H1 (cell line): Measurements from ENCODE around the gene SMU1. TPM values are rescaled to one million over a fixed set of nuclear protein-coding genes. Genes with fewer than 3 reads are reported as not detected.

Experiments
- CTCF ChIA-PET: fragments of 300-600 bp; sonication (Branson Sonifier 250); formaldehyde crosslinking; loops from one replicate; lab custom pipeline; 2021; ENCODE audit not compliant: partially characterized antibody; lab: Charles Lee
- POLR2A ChIA-PET: fragments of 300-600 bp; sonication (Branson Sonifier 250); formaldehyde crosslinking; loops from one replicate; lab custom pipeline; 2021; ENCODE audit warnings: inconsistent platforms; ENCODE audit not compliant: partially characterized antibody; lab: Charles Lee
- DNase-seq, 2 experiments: peaks; one replicate each; pipeline versions ENCODE4 v3.0.0 to v3.0.0-alpha.2; 2010 to 2022; ENCODE audit warnings: low spot score in 2 of 2, low read depth in 1 of 2, mixed read lengths in 1 of 2
- FAIRE-seq: peaks from 2 replicates; lab custom pipeline; 2011; peaks lifted over from hg19 to GRCh38; lab: Jason Lieb, UNC
- H2AFZ ChIP-seq: 2 replicates; pipeline ENCODE4 v1.8.1; 2012; ENCODE audit warnings: low read length, inconsistent platforms
- H2AK5ac ChIP-seq: 2 replicates; pipeline ENCODE4 v1.6.1; 2013; ENCODE audit warnings: low read depth, low read length
- H2BK120ac ChIP-seq: replicated peaks from 2 replicates; pipeline ENCODE3; 2013; ENCODE audit warnings: low read depth, low read length, inconsistent platforms
- H2BK12ac ChIP-seq: 2 replicates; pipeline ENCODE4 v1.6.1; 2013; ENCODE audit warnings: low read depth, low read length
- H2BK15ac ChIP-seq: 2 replicates; pipeline ENCODE4 v1.6.1; 2013; ENCODE audit warnings: low read length
- H2BK20ac ChIP-seq: 2 replicates; pipeline ENCODE4 v1.6.1; 2013; ENCODE audit warnings: low read length
- H2BK5ac ChIP-seq: 2 replicates; pipeline ENCODE4 v1.6.1; 2013; ENCODE audit warnings: low read depth, low read length
- H3K14ac ChIP-seq: 2 replicates; pipeline ENCODE4 v1.6.1; 2013; ENCODE audit warnings: inconsistent platforms; ENCODE audit not compliant: insufficient read length
- H3K18ac ChIP-seq: 2 replicates; pipeline ENCODE4 v1.6.1; 2013; ENCODE audit warnings: low read length; ENCODE audit errors: extremely low read depth
- H3K23ac ChIP-seq: 2 replicates; pipeline ENCODE4 v1.6.1; 2013; ENCODE audit warnings: inconsistent platforms; ENCODE audit not compliant: insufficient read length
- H3K23me2 ChIP-seq: 2 replicates; pipeline ENCODE4 v1.6.1; 2013; ENCODE audit warnings: low read depth, low read length
- H3K27ac ChIP-seq: 2 replicates; pipeline ENCODE4 v1.6.1; 2011; ENCODE audit warnings: low read depth, low read length, inconsistent platforms
- H3K27me3 ChIP-seq, 4 experiments: replicated peaks in 1 of 4; 1 replicate in 1 of 4; 2 replicates in 3 of 4; pipeline versions ENCODE4 v1.6.1 to v1.8.1; 2011 to 2013; ENCODE audit warnings: low read length in 3 of 4, mild to moderate bottlenecking in 3 of 4, inconsistent platforms in 2 of 4, mixed read lengths in 2 of 4, moderate library complexity in 1 of 4; ENCODE audit not compliant: control insufficient read depth in 3 of 4, insufficient read depth in 3 of 4; ENCODE audit errors: extremely low read depth in 1 of 4
- H3K36me3 ChIP-seq, 4 experiments: 2 replicates each; pipeline versions ENCODE4 v1.6.1 to v1.8.1; 2011 to 2013; ENCODE audit warnings: mild to moderate bottlenecking in 4 of 4, low read length in 3 of 4, moderate library complexity in 2 of 4, control low read depth in 1 of 4, inconsistent platforms in 1 of 4; ENCODE audit not compliant: insufficient read depth in 4 of 4, control insufficient read depth in 2 of 4
- H3K4ac ChIP-seq: replicated peaks from 2 replicates; pipeline ENCODE3; 2013; ENCODE audit warnings: low read length, low read depth, mixed read lengths, inconsistent platforms; ENCODE audit not compliant: insufficient read length
- H3K4me1 ChIP-seq, 4 experiments: replicated peaks in 1 of 4; 1 replicate in 1 of 4; 2 replicates in 3 of 4; pipeline versions ENCODE4 v1.6.1 to v1.8.1; 2011 to 2013; ENCODE audit warnings: low read length in 3 of 4, inconsistent platforms in 2 of 4, mixed read lengths in 1 of 4; ENCODE audit not compliant: insufficient read depth in 4 of 4, control insufficient read depth in 3 of 4
- H3K4me2 ChIP-seq, 2 experiments: 2 replicates each; pipeline versions ENCODE4 v1.6.1 to v1.8.1; 2011 to 2013; ENCODE audit warnings: low read depth in 2 of 2, low read length in 2 of 2, control low read depth in 1 of 2, inconsistent platforms in 1 of 2, mild to moderate bottlenecking in 1 of 2; ENCODE audit not compliant: insufficient read depth in 1 of 2
- H3K4me3 ChIP-seq, 4 experiments: fragments of 200-600, 300-600 bp in 1 of 4; sonication (generic), shearing (Covaris generic), sonication (Bioruptor Twin) in 1 of 4; 2 replicates each; pipeline versions ENCODE4 v1.5.1 to v1.8.1; 2011 to 2016; ENCODE audit warnings: low read length in 4 of 4, low read depth in 3 of 4, control low read depth in 2 of 4, inconsistent platforms in 2 of 4, mild to moderate bottlenecking in 2 of 4, mixed read lengths in 1 of 4, moderate library complexity in 1 of 4; ENCODE audit not compliant: insufficient read depth in 2 of 4; ENCODE audit errors: extremely low read depth in 1 of 4
- H3K56ac ChIP-seq: replicated peaks from 2 replicates; pipeline ENCODE3; 2013; ENCODE audit warnings: low read depth, mild to moderate bottlenecking, mixed read lengths, low read length, inconsistent platforms; ENCODE audit not compliant: insufficient read length
- H3K79me1 ChIP-seq: 2 replicates; pipeline ENCODE4 v1.6.1; 2013; ENCODE audit warnings: low read depth, low read length, control low read depth
- H3K79me2 ChIP-seq, 2 experiments: 2 replicates each; pipeline versions ENCODE4 v1.6.1 to v1.8.1; 2012 to 2013; ENCODE audit warnings: low read length in 2 of 2, mild to moderate bottlenecking in 2 of 2, inconsistent platforms in 1 of 2; ENCODE audit not compliant: insufficient read depth in 2 of 2, control insufficient read depth in 1 of 2
- H3K9ac ChIP-seq, 4 experiments: replicated peaks in 1 of 4; 1 replicate in 1 of 4; 2 replicates in 3 of 4; pipeline versions ENCODE4 v1.6.1 to v1.8.1; 2011 to 2013; ENCODE audit warnings: low read depth in 3 of 4, low read length in 3 of 4, control low read depth in 2 of 4, mild to moderate bottlenecking in 2 of 4, moderate library complexity in 2 of 4, inconsistent platforms in 1 of 4; ENCODE audit errors: extremely low read depth in 1 of 4
- H3K9me3 ChIP-seq, 2 experiments: 2 replicates each; pipeline versions ENCODE4 v1.6.1 to v1.8.1; 2012 to 2013; ENCODE audit warnings: mild to moderate bottlenecking in 2 of 2, moderate library complexity in 2 of 2, control low read depth in 1 of 2, inconsistent platforms in 1 of 2, low read depth in 1 of 2, low read length in 1 of 2, mixed read lengths in 1 of 2; ENCODE audit not compliant: insufficient read depth in 2 of 2
- H4K20me1 ChIP-seq, 2 experiments: replicated peaks in 1 of 2; 2 replicates each; pipeline versions ENCODE3 to v1.8.1; 2011 to 2013; ENCODE audit warnings: inconsistent platforms in 2 of 2, low read length in 2 of 2, mild to moderate bottlenecking in 1 of 2; ENCODE audit not compliant: insufficient read depth in 2 of 2, control insufficient read depth in 1 of 2
- H4K5ac ChIP-seq: 2 replicates; pipeline ENCODE4 v1.6.1; 2013; ENCODE audit warnings: low read length, low read depth, mixed read lengths, inconsistent platforms; ENCODE audit not compliant: insufficient read length
- H4K8ac ChIP-seq: 2 replicates; pipeline ENCODE4 v1.8.0; 2013; ENCODE audit warnings: mild to moderate bottlenecking, moderate library complexity, low read length, inconsistent platforms; ENCODE audit not compliant: insufficient read depth; ENCODE audit errors: extremely low read depth
- H4K91ac ChIP-seq: replicated peaks from 2 replicates; pipeline ENCODE3; 2013; ENCODE audit warnings: low read length, mixed read lengths, inconsistent platforms; ENCODE audit not compliant: insufficient read length
- BACH1 ChIP-seq: IDR thresholded peaks from 2 replicates; pipeline ENCODE4 v1.6.1; 2012; ENCODE audit warnings: low read length, improper control_type of control experiment
- CBX5 ChIP-seq: fragments of 300-800, 300-1000 bp; sonication (generic); IDR thresholded peaks from 2 replicates; pipeline ENCODE4 v1.7.1; 2016; ENCODE audit warnings: antibody characterized with exemption, low read length, low read depth
- EZH2 ChIP-seq: fragments of 200-600 bp; sonication (generic); IDR thresholded peaks from 2 replicates; pipeline ENCODE4 v1.7.1; 2012; ENCODE audit warnings: low read depth, mild to moderate bottlenecking, moderate library complexity, low read length, inconsistent platforms; ENCODE audit not compliant: severe bottlenecking
- GTF2F1 ChIP-seq: IDR thresholded peaks from 2 replicates; pipeline ENCODE4 v1.6.1; 2012; ENCODE audit warnings: low read depth, low read length, improper control_type of control experiment, borderline replicate concordance
- JUN ChIP-seq: IDR thresholded peaks from 2 replicates; pipeline ENCODE4 v1.6.1; 2011; ENCODE audit warnings: low read depth, mild to moderate bottlenecking, improper control_type of control experiment, low read length
- NRF1 ChIP-seq: IDR thresholded peaks from 2 replicates; pipeline ENCODE4 v1.6.1; 2011; ENCODE audit warnings: mild to moderate bottlenecking, low read depth, low read length, improper control_type of control experiment
- RNF2 ChIP-seq: fragments of 200-900, 300-1000 bp; sonication (generic); IDR thresholded peaks from 2 replicates; pipeline ENCODE4 v1.7.1; 2016; ENCODE audit warnings: borderline replicate concordance, low read depth, mild to moderate bottlenecking, antibody characterized with exemption, low read length; ENCODE audit not compliant: poor library complexity, severe bottlenecking; ENCODE audit errors: missing control alignments
- SRF ChIP-seq: IDR thresholded peaks from 2 replicates; pipeline ENCODE4 v1.6.1; 2011; ENCODE audit warnings: mild to moderate bottlenecking, low read depth, low read length, moderate library complexity
- WGBS, 2 experiments: shearing (Covaris generic) in 1 of 2; methylation state at CpG; one replicate each; pipeline versions ENCODE4 v1.1.6 to v1.1.7; 2013 to 2015; ENCODE audit warnings: low lambda C conversion rate in 2 of 2, mixed read lengths in 2 of 2, inconsistent platforms in 1 of 2, low coverage in 1 of 2, missing lambda C conversion rate in 1 of 2; ENCODE audit not compliant: insufficient replicate concordance in 2 of 2, insufficient coverage in 1 of 2, insufficient read length in 1 of 2; ENCODE audit errors: extremely low coverage in 1 of 2, missing lambda C conversion rate in 1 of 2; 5-methylcytosine and 5-hydroxymethylcytosine counted together
- polyA plus RNA-seq, 7 experiments: library from polyadenylated mRNA; depleted of rRNA in 3 of 7; stranded (reverse) in 5 of 7; unstranded in 2 of 7; fragments of >200 nt in 5 of 7; fragments of 200-250 nt in 2 of 7; gene quantifications; 1 replicate in 5 of 7; 2 replicates in 1 of 7; 4 replicates in 1 of 7; pipeline versions ENCODE4 v1.2.1 to v1.2.3, GENCODE V29; 2011 to 2013; ENCODE audit warnings: missing spikeins in 2 of 7, mixed read lengths in 2 of 7
- total RNA-seq: library from RNA; stranded (reverse); fragmentation: NEBNext Ultra II Directional; extraction: Animal tissue kit (Norgen Biotek cat#: 25700); gene quantifications from 2 replicates; pipeline ENCODE4 v1.2.1, GENCODE V29; 2021
- TF ChIP-seq, protein P1 (sequence below): IDR thresholded peaks from 2 replicates; pipeline ENCODE4 v1.6.1; 2012; ENCODE audit warnings: low read length, inconsistent platforms

SMU1 gene
- total and polyA plus RNA-seq, 2 of the 8 experiments (the other 6 are each of a cell fraction or from before 2014, with no cell fraction given): 8.4 to 26.0 TPM

DNA sequence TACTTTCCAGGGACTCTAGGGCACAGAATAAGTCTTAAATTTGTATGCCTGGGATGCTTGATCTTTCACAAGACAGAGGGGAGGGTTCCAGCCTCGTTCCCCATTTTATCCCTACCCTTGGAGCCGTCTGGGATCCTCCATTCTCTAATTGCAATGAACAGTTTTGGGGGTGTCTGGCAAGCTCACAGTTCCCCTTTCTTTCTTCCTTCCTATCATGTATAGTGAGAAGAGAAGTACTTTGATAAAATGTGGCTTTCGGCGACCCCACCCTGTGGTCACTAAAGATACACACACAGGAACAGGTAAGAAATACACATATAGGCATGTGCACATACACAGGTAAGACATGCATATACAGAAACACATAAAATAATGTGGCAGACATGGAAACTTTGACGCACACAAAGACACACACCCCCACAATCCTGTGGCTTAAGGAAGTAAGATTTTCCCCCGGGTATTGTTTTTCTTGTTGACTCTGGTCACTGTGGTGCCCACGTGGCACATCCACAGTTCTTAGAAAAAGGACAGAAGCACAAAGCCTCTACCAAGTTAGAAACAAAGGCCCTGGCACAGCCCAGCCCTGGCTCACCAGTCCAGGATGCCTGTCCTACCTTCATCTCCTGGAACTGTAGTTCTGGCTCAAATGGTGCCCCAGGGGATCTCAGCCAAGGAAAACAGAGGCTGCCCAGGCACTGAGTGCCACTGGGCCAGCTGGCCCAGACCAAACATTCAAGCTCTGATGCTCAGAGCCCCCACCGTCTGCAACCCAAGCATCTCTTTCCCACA, 6.3 kb upstream of the SMU1 start:
- H3K4me2 ChIP-seq: no peak overlapping the region
- H3K36me3 ChIP-seq: no peaks in the 10 kb centered on the region
- H3K9ac ChIP-seq: no peak overlapping the region
- no peak overlapping the region for H2BK15ac ChIP-seq
- H3K9me3 ChIP-seq: peaks cover 4 to 13% of the 10 kb centered on the region in 2 experiments; a peak in 2 of 4 replicates
- no peak overlapping the region for H2BK20ac ChIP-seq
- H2AFZ ChIP-seq: no peak overlapping the region
- H3K4ac ChIP-seq: no peak overlapping the region
- no peak overlapping the region for H3K23ac ChIP-seq
- no peaks in the 10 kb centered on the region for H3K79me1 ChIP-seq
- H3K27me3 ChIP-seq: no peaks in the 10 kb centered on the region
- FAIRE-seq (no peak), DNase-seq (no peak)
- H4K8ac ChIP-seq: no peak overlapping the region
- no peak overlapping the region for H2BK5ac ChIP-seq
- no peak overlapping the region for H3K14ac ChIP-seq
- ChIA-PET CTCF (interaction anchor here (0.6 to 2.7 kb wide), 7 partner anchors 25 to 144 kb away, joined by 3 to 26 read pairs (median 3); no protein-coding TSS in a partner anchor), POLR2A (interaction anchor here (1.0 kb wide), 1 partner anchor 146 kb away, joined by 3 read pairs; no protein-coding TSS in a partner anchor)
- no peaks in the 10 kb centered on the region for H3K79me2 ChIP-seq
- H2BK12ac ChIP-seq: no peak overlapping the region
- 86% methylated on average over 8 of the region's 8 CpGs; no CpG with 5 or more reads in 1 of the 2 experiments for WGBS, 2 experiments
- no peak overlapping the region for H2AK5ac ChIP-seq
- H3K56ac ChIP-seq: no peak overlapping the region
- H3K4me3 ChIP-seq: no peak overlapping the region
- no peaks in the 10 kb centered on the region for H3K23me2 ChIP-seq
- no peak overlapping the region for H3K18ac ChIP-seq
- H4K5ac ChIP-seq: no peak overlapping the region
- H4K20me1 ChIP-seq: no peaks in the 10 kb centered on the region
- H3K4me1 ChIP-seq: no peaks in the 10 kb centered on the region; a peak in 1 of 7 replicates
- no peak overlapping the region for H2BK120ac ChIP-seq
- no peak overlapping the region for H4K91ac ChIP-seq
- H3K27ac ChIP-seq: no peak overlapping the region
- no peak for TF ChIP-seq CBX5
- no peak for TF ChIP-seq EZH2
- TF ChIP-seq JUN: no peak
- TF ChIP-seq RNF2: no peak
- no peak for TF ChIP-seq GTF2F1
- TF ChIP-seq SRF: no peak
- TF ChIP-seq, protein P1, sequence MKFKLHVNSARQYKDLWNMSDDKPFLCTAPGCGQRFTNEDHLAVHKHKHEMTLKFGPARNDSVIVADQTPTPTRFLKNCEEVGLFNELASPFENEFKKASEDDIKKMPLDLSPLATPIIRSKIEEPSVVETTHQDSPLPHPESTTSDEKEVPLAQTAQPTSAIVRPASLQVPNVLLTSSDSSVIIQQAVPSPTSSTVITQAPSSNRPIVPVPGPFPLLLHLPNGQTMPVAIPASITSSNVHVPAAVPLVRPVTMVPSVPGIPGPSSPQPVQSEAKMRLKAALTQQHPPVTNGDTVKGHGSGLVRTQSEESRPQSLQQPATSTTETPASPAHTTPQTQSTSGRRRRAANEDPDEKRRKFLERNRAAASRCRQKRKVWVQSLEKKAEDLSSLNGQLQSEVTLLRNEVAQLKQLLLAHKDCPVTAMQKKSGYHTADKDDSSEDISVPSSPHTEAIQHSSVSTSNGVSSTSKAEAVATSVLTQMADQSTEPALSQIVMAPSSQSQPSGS: no peak
- no peak for TF ChIP-seq NRF1
- no peak for TF ChIP-seq BACH1
